ENCODE measurements around the gene PARVB.
A peak's percentile ranks its signal among the peaks of the same experiment; 100 is the strongest.
"Not testable (repeated sequence)": the region's sequence is repeated elsewhere in the genome, so short reads cannot be mapped to it uniquely, and the experiment has no call there.

The PARVB gene

DNA sequence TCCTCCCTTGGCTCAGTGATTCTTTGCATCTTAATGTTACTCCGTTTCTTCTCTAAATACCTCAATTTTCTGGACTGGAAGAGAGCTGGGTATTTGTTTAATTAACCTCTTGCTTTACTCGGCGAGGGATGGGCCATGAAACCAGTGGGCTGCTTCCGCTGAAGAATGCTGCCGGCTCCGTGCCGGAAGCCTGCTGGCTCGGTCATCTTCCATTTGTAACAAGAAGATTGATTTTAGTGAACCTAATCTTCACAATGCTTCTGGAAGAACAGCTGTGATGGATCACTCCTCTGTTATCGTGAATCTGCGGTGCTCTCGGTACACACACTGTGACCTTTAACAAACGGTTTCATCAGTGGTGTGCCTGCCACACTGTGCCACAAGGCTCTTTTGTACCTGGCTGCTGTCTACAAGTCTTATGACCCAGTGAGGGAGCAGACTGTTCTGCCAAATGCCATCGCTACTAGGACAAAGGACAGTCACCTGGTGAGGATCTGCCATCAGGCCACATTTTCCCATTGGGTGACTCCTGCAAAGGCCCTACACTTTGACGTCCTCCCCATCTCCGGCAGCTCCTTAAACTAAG is 25.3 kb upstream of the PARVB start:
- DNase-seq (ENCODE audit: low read depth): no peak

- no peak for DNase-seq (ENCODE audit: low read depth)
Measured at GRCh38 chr22:43999378-43999777, 24.7 kb upstream of the PARVB start.

DNA sequence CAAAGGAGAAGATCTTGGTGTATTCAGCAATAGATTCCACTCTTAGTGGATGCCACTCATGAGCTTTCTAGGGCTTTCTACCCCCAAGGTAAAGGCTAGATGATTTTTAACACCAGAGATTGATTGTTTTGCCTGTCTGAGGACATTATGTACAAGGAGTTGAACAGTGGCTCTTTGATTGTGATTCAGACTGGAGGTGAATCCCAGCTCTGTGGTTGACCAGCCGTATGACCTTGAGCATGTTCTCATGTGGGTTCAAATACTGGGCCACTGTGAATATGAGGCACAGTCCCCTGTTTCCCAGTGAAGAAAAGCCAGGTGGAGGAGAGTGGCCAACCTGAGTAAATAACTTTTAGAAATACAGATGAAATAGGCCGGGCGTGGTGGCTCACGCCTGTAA is 24.0 kb upstream of the PARVB start:
- no peak for DNase-seq (ENCODE audit: low read depth)

GRCh38 chr22:44001521-44001920 is 22.6 kb upstream of the PARVB start:
- no peak for DNase-seq (ENCODE audit: low read depth)

DNA sequence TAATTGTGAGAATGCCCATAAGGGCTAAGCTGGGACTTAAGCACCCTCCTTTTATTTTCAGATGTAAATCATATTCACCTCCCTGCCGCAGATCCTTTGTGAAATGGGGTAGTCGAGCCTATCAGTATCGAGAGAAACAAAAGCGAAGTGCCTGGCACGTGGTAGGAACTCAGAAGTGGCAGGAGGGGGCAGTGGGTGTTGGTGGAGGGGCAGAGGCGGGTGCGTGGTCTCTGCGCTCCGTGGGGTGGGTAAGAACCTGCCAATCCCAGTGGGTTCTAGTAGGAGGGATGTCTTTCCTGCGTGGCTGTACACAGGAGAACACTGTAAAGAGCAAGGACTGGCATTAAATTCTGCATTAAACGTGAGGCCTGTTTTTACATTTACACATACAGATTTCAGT is 21.8 kb upstream of the PARVB start:
- no peak for DNase-seq (ENCODE audit: low read depth)

DNA sequence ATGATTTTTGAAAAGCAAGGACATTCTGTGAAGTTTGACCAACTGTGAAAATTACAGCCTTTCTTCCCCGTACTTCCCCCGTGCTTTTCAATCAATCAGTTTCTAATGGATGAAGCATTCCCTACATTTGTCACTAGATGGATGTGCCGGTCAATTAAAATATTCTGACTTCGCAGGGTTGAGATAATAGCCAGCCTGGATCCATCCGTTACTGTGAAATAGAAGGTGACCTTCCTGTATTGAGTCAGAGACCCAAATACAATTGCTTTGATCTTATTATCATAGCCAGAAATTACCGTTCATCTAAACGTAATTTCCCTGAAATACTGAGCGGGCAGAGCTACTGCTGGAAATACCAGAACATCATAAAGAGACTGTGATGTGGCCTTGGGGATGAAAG is 21.1 kb upstream of the PARVB start:
- DNase-seq (ENCODE audit: low read depth): no peak

- DNase-seq (ENCODE audit: low read depth): no peak
Measured at GRCh38 chr22:44003405-44004103, 20.5 kb upstream of the PARVB start.

DNA sequence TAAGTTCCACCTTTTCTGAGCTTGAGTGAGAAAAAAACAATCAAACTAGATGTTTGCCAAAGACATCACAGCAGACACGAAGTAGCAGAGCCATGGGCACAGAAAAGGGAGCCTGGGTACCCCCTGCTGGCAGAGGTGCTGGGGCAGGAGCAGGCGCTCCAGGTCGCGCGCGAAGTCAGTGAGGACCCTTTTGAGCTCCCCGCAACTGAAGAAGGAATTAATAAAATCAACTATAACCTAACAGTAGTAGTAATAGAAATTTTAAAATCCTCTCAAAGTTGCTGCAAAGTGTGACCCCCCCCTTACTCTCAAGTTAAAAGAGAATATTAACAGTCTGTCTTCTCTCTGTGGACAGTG is 20.0 kb upstream of the PARVB start:
- no peak for DNase-seq (ENCODE audit: low read depth)

- DNase-seq (ENCODE audit: low read depth): no peak
Measured at GRCh38 chr22:44005524-44005923, 18.6 kb upstream of the PARVB start.

- no peak for DNase-seq (ENCODE audit: low read depth)
Measured at GRCh38 chr22:44012162-44012561, 11.9 kb upstream of the PARVB start.

DNA sequence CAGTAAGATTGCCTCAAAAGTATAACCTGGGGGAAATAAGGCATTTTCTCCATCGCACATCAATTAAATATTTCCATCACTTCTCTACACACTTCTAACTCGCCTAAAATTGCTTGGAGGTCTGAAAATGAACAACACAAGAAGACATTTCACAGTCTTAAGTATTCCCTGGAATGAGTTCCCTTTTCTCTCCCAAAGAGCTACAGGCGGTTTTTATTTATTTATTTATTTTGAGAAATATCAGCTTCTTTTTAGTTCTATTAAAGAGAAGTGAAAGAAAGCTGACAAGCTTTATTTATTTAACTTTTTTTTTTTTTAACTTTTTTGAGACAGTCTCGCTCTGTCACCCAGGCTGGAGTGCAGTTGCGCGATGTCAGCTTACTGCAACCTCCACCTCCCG is 11.5 kb upstream of the PARVB start:
- no peak for DNase-seq (ENCODE audit: low read depth)

DNA sequence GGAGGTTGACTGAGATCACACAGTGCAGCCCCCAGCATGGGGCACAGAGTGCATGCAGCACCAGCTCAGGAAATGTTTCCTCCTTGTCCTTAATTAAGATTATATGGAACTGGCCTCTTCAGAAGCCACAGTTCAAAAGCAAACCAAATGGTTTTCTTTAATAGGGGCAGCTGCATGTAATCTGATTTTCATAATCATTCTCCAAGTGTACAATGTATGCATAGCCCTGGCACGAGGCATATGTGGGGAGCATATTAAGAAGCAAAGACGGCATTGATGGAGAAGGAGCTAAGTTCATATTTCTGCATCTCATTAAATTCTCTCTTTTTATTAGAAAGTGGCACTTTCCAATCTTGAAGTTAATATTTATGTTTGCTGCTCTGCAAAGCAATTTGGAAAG is 9.9 kb upstream of the PARVB start:
- no peak for DNase-seq (ENCODE audit: low read depth)

GRCh38 chr22:44016586-44016985 is 7.5 kb upstream of the PARVB start:
- DNase-seq (ENCODE audit: low read depth): not testable (repeated sequence)

- no peak for DNase-seq (ENCODE audit: low read depth)
Measured at GRCh38 chr22:44018594-44018993, 5.5 kb upstream of the PARVB start.

GRCh38 chr22:44019416-44019815 is 4.7 kb upstream of the PARVB start:
- DNase-seq (ENCODE audit: low read depth): no peak

DNA sequence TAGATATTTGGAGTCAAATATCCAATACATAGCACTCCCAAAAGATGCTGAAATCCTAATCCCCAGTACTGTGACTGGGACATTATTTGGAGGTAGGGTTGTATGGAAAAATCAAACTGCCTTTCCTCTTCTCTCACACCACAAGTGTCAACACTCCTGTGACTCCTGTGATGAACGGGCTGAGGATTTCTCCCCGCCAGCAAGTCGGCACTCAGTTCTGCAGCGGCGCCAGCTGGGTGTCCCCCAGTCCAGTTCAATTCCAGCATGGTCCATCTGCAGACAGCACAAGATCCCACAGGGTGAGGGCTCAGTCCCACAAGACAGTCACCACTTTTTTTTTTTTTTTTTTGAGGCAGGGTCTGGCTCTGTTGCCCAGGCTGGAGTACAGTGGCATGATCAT is 4.3 kb upstream of the PARVB start:
- DNase-seq (ENCODE audit: low read depth): no peak

DNA sequence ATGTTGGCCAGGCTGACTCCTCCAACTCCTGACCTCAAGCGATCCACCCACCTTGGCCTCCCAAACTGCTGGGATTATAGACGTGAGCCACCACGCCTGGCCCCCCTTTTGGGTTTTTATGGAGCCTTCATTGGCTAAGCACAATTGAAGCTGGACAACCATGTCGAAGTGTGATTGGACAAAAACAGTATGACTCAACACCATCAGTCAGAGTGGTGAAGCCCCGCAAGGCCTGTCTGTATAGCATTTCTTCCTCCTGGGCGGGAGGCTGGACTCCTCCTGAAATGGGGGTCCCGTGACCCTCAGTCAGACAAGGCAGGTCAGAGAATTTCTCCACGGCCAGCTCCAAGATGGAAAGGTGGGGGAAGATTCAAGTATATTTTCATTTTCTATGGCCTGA is 3.1 kb upstream of the PARVB start:
- no peak for DNase-seq (ENCODE audit: low read depth)

- DNase-seq (ENCODE audit: low read depth): no peak
Measured at GRCh38 chr22:44023404-44024287, 456 bp upstream of the PARVB start.

DNA sequence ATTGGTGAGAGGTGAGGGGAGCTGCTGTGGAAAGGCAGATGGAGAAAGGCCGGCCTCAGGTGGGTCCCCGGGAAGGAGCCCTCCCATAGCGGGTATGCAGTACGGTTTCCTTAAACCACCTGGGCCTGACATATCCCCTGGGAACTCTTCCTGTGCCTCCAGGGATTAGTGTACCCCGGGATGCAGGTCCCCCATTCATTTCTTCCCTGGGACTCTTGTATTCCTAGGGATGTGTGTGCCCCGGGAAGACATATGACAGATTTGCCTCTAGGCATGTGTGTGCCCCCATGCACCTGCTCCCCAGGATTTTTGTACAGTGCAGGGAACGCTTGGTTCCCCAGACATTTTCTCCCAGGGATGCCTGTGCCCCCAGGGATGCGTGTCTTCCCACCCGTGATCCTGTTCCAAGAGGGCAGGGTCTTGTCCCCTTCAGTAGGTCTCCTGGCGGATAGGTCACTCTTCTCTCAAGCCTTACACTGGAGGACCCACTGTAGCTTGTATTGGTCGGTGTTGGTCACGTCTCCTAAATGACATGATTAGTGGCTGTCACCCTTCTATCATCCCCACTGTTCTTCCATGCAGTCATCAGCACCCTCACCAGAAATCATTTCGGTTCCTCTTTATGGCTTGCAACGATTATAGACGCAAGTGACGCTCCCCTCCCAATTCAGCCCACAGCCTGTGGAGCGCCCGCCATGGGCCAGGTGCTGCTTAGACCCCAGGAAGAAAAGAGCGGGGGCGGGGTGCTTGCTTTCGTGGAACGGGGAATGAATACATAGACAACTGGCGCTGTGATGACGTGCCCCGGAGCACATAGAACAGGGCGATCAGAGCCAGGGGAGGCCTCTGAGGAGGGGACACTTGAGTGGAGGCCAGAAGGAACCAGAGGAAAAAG is 1.3 kb downstream of the PARVB start:
- DNase-seq (ENCODE audit: low read depth): no peak

GRCh38 chr22:44026066-44026629 is 2.0 kb downstream of the PARVB start:
- no peak for DNase-seq (ENCODE audit: low read depth)

DNA sequence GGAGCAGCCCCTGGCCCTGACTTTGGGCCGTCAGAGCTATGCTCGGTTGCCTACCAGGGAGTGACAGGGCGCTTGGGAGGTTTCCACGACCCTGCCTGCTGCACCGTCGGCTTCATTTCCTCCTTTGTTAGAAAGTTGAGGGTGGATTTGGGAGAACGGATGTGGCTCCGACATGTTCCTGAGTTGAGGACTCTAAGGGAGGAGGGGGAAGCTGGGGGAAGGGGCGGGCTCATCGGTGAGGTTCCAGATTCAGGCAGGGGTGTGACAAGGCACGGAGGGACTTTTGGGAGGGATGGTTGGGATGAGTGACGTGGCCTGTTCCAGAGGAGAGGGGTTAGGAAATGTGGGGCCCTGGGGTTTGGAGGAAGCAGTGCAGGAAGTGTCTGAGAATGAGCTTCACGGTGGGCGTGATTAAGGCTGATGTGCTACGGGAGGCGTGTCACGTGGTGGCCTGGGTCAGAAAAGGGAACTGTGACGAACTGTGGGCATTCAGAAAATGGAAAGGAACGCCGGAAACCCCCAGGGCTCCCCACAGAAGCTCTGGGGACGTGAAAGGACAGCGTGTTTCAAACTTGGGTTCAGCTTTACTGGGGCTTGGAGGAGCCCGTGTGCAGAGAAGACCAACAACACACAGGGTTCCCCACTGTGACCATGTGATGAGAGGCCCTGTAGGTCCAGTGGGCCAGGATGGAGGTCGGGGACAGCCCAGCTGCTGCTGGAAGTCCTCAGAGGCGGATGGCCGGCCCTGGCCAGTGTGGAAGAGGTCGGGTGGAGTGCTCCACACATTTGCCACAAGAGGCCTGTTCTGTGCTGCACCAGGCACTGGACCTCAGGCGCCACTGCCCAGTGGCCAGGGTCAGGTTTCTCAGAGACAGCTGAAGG is 2.8 kb downstream of the PARVB start:
- DNase-seq (ENCODE audit: low read depth): peak; percentile 91
